HG03460 (cell line): ENCODE measurements around the gene PADI2.

ENCODE experiments used
- ATAC-seq: cut with Tn5 transposase; IDR thresholded peaks from one replicate; pipeline ENCODE4 v1.9.1; 2021; ENCODE audit not compliant: unreplicated experiment

The PADI2 gene

DNA sequence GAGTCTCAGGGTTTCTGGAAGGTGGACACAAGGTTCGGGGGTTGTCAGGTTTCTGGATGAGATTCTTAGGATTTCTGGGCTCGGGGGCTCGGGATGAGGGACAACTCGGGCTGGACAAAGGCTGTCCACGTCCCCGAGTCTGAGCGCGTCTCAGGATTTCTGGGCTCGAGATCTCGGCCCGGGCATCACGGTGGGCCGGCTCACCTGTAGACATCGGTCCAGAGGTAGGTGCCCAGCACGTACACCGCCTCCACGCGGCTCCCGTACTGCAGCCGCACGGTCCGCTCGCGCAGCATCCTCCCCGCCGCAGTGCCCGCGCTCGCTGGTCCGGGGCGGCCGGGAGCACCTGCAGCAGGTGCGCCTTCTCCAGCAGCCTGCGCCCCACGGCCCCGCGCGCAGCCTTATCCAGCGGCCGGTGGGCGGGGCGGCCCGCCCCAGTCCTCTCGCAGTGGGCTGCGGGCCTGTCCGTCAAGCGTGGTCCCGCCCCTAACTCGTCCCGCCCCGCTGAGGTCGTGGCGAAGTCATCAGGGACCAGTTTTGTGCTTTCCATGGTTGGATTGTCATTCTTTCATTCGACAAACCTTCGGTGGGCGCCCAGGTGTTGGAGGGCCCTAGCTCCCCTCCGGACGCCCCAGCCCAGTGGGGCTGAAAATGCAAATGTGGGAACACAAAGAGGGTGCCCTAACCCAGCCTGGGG is at the start of gene PADI2:
Gene PADI2, minus strand, starts transcription at position 376 of the 697 bp plus-strand sequence. Its CDS starts 80 bp downstream, at position 296.
- no peak for ATAC-seq

DNA sequence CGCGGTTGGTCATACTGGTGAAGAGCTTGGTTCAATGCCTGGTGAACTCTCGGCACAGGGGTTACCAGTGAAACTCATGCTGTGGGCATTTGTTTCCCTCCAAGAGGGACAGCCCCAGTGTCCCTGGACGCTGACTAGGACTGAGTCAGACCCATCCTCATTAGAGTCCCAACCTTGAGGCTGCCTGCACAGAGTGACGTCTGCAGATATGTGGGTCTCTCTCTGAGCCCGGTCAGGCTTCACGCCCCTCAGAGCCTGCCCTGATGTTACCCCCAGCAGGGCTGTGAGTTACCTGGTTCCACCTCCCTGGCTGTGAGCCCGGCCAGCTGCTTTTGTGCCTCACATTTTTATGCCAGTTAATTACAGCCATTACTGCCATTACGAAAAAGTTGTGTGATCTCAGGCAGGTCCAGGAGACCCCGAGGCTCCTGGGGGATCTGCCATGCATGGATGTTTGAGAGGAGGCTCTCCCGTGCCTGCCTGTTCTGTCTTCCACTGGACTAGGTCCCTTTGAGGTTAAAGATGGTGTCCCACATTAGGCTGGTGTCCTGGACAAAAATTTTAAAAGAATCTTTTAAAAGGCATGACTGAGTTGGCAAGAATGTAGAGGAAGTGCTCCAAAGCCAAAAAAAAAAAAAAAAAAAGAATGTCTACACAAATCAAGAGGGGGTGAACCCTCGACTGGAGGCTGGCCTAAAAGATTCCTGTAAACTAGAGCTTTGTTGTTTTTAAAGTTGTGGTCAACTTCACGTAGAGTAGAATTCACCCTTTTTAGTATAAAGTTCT is 49.0 kb upstream of the PADI2 start:
- ATAC-seq = no peak

DNA sequence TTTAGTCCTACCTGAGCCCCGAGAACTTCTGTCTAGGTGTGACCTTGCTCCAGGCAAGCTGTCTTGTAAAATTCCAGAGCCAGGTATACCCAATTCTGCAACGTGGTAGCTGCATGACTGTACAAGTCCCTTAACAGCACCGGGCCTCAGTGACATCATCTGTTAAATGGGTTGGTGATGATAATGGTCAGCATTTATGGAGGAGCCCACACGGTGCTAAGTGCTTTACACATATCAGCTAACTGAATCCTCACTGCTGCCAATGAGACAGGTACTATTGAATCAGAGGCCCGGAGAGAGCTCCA is 48.5 kb upstream of the PADI2 start:
- ATAC-seq = no peak

DNA sequence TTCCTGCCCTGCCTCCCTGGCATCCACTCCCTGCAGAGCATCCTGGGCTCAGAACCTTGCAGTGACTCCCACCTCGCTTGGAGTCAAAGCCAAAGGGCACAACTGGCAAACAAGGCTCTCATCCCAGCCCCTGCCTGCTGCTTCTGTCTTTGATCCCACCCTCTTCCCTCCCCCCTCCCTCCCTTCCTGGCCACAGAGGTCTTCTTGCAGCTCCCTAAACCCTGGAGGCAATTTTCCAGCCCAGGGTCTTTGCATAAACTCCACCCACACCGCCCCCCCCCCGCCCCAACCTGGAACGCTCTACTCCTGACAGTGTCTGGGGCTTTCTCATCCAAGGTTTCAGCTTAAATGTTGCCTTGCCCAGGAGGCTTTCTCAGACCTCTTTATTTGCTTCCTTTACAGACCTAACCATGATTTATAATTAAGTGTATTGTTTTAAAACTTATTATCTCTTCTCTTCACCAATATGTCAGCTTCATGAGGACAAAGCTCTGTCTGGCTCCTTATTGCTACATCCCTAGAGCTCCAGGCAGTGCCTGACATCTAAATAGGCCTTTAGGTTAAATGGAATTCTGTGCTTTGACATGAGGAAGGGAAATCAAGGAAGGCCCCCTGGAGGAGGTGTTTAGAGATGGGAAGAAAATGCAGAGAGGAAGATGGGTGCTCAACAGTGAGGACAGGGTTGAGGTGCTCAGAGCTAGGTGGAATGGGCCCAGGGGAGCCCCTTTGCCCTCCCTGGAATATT is 48.0 kb upstream of the PADI2 start:
- ATAC-seq = no peak

DNA sequence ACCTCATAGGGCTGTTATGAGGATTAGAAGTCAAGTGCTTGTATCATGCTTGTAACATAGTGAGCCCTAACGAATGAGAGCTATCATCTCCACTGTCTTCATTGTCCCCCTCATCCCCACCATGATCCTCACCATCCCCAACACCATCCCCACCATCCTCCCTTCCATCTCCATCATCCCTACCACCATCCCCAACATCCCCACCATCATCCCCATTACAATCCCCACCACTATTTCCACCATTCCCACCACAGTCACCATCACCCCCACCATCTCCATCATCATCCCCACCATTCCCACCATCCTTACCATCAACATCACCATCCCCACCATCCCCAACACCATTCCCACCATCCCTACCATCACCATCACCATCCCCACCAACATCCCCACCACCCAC is 46.6 kb upstream of the PADI2 start:
- no peak for ATAC-seq

DNA sequence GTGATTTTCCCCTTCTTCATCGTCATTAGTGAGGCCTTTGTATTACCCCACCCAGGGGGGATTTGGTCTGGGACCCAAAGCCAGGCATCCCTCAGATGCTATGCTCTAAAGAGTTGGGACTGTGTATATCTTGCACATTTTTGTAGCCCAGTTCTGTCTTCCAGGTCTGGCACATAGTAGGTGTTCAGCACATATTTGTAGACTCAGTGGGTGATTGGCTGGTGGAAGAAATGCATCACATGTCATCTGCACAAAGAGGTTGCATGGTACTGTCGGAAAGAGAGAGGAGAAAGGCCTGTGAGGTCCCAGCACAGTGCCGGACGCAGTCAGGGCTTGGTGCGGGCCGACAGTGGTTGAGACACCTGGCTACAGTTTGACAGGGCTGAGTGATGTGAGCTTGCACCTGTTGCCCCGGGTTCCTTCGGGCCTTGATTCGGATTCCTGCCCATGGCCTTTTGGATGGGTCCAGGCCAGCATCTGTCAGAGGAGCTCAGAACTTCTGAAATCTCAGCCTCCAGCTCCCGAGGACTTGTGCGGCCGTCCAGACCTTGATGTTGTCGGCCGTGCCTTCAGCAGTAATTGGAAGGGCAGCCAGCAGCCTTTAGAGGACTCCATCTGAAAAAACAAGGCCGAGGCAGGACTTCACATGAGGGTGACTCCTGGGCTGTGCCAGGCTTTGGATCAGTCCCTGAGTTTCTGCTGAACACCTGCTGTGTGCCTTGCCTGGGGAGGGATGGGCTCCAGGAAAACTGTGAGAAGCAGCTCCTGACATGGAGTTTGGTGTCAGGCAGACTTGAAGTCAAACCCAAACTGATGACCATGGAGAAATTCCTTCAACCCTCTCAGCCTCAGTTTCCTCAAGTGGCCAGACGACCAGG is 44.8 kb upstream of the PADI2 start:
- ATAC-seq = no peak

DNA sequence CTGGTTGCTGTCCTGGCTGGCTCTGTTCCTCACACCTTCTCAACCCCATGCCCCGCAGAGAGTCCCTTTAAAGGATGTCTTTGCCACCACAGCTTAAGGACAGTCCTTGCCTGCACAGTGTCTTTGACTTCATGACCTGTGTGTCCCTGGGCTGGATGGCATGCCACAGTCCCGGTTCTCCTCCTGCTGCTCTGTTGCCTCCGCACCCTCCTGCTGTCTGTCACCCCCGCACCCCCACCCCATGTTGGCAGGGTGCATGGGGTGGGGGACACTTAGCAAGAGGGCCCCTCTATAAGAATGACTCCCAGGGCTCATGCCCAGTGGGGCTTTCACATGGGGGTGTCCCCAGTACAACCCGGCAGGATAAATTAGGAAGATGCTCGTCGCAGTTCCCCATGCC is 44.1 kb upstream of the PADI2 start:
- no peak for ATAC-seq

DNA sequence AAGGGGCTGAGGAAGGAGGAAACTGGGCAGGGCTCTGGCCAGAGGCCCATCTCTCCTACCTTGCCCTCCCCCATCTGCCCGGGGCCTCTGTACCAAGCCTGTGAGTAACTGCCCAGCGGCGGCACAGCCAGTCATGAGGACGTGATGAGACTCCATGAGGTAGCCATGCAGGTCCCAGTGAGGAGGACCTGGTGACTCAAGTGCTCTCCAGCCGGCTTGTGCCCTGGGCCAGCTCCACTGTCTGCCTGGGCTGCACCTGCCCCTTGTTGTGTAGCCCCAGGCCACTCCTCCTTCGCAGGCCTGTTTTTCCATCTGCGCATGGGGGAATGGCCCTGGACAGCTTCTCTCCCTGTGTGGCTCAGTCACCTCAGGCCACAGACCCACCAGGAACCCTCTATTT is 43.7 kb upstream of the PADI2 start:
- no peak for ATAC-seq

DNA sequence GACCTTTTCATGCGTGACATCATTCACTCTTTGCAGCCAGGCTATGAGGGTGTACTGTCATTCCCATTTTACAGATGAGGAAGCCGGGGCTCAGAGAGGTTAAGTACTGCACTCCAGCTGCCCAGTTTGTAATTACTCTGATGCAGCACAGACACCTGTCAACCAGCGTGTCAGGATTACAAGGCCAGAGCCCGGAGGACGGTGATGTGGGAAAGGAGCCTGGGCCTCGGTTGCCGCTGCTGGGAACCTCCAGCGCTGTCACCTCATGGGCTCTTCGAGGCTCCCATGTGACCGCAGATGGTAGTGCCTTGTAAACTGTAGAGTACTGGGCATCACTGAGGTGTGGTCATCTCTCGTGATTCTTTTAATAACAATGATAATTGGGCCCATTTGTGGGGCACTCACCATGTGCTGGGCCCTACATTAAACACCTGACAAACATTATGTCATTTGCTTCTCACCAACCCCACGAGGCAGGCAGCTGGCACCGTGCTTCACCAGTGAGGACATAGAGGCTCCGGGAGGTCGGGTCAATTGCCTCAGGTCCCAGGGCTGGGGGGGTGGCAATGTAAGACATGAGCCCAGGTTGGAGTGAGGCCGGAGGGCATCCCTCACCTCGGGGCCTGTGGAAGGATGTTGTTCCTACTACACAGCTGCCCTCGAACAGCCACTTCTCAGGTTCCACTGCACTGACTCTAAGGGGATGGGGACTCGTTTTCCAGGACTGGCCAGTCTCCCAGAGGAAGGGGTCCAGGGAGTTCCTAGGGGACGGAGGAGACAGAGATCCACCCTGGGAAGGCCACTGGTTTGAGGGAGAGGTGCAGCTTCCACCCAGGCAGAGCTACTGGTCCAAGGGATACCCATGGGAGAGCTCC is 42.9 kb upstream of the PADI2 start:
- ATAC-seq = no peak

DNA sequence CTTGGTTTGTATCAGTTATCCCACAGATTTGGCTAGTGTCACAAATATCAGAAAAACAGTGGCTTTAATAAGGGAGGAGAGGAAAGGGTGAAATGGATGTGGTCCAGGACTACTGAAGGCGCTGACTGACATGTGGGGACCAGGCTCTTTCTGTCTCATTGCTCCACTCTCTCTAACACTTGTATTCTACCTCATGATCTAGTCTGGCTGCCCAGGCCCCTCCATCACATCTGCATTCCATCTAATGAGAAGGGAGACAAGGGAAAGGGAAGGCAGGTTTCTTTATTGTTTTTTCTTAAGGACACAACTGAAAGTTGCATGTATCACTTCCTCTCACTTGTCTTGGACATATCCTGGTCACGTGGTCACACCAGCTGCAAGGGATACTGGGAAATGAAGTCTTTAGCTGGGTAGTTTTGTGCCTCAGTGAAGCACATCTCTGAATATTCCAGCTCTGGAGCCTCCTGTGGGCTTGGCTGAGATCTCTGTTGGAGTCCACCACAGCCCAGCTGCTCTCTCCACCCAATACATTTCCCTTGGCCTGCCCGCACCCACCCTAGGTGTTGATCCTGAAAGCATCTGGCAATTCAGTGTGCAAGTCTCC is 42.0 kb upstream of the PADI2 start:
- no peak for ATAC-seq

DNA sequence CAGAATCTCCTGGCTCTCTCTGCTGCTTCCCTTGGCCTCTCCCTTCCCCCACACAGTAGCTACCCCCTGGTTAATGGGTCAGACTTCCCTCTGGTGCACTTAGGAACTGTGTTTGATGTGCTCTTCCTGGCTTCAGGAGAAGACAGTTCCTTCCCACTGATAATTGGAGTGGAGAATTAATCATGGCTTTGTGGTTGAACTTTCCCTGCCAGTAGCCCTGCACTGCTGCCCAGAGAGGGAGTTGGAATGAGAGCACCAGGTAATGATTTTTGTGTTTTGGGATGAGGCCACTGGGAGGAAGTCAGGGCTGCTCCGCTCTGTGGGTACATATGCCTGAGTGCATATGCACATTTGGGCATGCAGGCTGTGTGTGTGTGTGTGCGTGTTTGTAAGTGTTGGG is 39.7 kb upstream of the PADI2 start:
- ATAC-seq = no peak

DNA sequence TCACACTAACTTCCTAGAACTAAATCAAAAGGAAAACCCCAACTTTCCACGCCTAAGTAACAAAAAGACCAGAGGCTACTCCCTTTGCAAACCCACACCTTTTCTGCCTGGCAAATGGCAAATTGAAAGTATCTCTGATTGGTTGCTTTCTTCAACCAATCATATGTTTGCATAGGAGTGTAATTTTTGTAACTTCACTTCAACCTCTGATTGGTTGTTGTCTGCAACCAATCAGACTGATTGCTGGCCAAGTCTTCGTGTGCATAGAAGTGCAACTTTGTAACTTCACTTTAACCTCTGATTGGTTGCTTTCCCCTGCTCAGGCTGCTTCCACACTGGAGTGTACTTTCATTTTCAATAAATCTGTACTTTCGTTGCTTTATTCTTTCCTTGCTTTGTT is 36.9 kb upstream of the PADI2 start:
- ATAC-seq = no peak

DNA sequence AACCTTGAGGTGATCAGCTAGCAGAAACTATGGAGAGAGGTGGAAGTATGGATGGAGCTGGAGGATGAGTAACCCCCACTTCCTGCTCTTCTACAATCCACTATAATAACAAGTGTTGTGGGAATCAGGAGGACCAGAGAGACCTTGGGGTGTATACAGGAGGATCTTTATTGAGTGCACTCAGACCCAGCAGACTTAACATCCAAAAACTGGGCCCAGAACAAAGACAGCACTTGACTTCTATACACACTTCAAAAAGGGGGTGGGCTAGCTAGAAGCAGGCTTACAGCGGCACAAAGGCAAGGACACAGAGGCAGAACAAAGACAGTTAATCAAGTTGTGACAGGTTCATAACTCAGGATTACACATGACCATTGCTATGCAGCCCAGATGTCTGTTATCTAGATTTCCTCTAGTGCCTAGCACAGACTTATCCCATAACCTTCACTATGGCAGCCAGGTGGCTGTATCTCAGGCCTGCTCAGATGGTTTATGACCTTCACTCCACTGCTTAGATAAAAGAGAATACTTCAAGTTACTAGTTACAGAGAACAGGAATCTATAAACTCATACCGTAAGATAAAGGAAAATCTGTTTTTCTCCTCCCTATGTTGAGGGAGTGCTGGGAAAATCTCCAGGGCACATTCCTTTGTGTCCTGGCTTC is 36.1 kb upstream of the PADI2 start:
- no peak for ATAC-seq

DNA sequence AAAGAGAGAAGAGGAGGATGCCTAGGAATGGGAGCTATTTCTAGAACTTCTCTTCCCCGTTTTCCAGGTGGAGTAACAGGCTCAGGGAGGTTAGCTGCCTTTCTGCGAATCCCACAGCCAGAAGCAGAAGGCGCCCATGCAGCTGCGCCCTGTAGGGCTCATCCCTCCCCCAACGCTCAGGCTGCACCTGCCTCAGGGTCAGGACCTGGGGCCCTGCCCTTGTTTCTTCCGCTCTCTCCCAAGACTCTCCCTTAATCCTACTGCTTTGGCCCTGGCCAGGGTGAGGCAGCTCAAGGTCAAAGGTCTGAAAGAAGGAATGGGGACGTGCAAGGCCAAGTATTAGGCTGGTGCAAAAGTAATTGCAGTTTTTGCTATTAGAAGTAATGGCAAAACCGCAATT is 30.5 kb upstream of the PADI2 start:
- no peak for ATAC-seq

DNA sequence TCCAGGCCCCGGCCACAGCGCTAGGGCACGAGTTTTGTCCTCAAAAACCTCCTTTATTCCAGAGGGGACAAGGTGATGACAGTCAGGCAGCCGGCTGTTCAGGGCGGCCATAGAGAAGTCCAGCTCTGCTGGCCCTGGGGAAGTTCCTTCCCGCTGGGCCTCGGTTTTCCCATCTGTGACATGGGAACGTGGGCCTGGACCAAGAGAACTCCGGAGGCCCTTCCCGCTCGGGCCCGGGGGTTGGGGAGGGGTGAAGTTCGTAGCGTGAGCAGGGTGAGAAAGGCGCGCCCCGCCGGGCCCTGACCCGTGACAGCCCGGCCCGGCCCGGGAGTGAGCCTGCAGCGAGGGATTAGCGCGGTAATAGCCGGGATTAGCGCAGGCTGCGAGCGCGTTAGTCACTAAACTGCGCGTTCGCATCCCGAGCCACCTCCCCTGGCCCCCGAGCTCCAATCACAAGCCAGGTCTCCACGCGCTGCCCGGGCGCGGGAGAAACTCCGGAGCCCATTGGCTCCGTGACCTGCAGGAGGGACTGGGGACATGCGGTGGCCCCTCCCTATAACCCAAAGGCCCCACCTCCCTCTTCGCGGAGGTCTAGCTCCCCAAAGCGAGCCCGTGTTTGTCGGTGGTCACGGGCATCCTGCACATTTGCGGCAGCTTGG is 29.8 kb upstream of the PADI2 start:
- no peak for ATAC-seq

DNA sequence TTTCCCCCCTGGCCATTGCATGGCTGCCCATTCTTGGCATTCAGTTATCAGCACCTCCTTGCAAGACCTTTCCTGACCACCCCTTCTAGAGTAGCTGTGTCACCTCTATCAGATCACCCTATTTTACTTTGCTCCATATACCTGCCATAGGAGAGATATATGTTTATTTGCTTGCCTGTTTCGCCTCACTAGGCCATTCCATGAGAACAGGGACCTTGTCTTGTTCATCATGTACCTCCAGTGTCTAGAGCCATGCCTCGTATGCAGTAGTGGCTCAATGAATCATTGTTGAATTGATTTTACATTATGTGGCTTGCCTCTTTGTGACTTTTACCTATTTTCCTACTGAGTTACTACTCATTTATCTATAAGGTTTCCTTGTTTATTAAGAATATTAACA is 26.4 kb upstream of the PADI2 start:
- ATAC-seq = no peak

DNA sequence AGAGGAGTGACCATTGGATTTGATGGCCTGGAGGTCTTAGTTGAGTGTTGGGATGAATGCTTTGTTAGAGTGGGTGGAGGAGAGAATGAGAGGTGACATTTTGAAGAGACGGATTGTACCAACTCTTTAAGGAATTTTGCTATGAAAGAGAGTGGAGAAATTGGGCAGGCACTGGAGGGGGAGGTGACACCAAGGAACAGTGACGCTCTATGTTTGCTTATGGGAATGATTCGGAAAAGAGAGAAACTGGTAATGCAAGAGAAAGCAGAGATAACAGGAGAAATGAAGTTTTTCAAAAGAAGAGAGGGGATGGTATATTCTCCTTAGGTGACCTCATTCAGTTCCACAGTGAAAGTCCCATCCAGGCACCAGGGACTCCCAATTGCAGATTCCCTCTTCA is 24.5 kb upstream of the PADI2 start:
- no peak for ATAC-seq

DNA sequence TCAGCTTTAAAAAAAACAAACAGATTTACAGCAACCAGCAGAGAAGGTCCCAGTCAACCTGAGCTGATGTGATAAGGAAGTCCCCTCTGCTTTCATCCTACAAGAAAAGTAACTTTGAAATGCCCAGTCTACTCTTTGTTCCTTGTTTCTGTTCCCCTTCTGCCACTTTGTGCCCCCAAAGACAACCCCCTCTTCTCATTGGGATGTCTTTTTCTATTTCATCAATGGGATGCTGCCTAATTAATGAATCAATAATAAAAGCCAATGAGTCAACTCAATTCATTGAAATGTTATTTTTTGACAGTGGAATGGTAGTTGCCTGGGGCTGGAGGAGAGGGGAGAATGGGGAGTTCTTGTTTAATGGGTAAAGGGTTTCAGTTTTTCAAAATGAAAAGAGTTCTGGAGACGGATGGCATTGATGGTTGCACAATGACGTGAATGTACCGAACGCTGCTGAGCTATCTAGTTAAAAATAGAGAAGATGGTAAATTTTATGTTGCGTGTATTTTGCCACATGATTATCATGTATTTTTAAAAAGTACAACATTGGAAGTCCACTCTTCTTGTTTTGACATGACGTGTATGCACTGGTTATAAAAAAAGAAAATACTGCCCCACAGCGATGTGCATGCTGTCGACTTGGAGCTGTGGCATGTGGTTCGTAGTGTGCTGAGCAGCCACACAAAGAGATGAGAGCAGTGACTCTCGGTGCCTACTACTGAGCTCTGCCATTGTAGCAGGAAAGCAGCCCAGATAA is 22.4 kb upstream of the PADI2 start:
- ATAC-seq = no peak
